GM12865 (cell line): ENCODE measurements around the gene PPP2R5B.

Experiments
- DNase-seq: peaks from one replicate; pipeline ENCODE4 v3.0.0; 2010; ENCODE audit warnings: low read depth
- H3K4me3 ChIP-seq: 2 replicates; pipeline ENCODE4 v1.5.1; 2011; ENCODE audit warnings: mild to moderate bottlenecking, low read depth, low read length, control low read depth
- CTCF ChIP-seq: IDR thresholded peaks from 2 replicates; pipeline ENCODE4 v1.5.1; 2011; ENCODE audit warnings: low read length, control low read depth, low read depth, inconsistent platforms; ENCODE audit not compliant: insufficient read depth; ENCODE audit errors: missing control alignments

The PPP2R5B gene

GRCh38 chr11:64926689-64927088 lies 2.2 kb downstream of the PPP2R5B start:
- no peak for DNase-seq
- no peak for TF ChIP-seq CTCF
- H3K4me3 ChIP-seq = no peak overlapping the region

GRCh38 chr11:64928957-64929356 lies 4.5 kb downstream of the PPP2R5B start:
- no peak for DNase-seq
- TF ChIP-seq CTCF = no peak
- no peak overlapping the region for H3K4me3 ChIP-seq

- no peak for TF ChIP-seq CTCF
- no peak overlapping the region for H3K4me3 ChIP-seq
- no peak for DNase-seq
These were observed 5.1 kb downstream of the PPP2R5B start for GRCh38 chr11:64929625-64930024.

- no peak overlapping the region for H3K4me3 ChIP-seq
- no peak for DNase-seq
- no peak for TF ChIP-seq CTCF
These were observed 5.9 kb downstream of the PPP2R5B start for GRCh38 chr11:64930340-64930739.

- DNase-seq = no peak
- TF ChIP-seq CTCF = no peak
- no peak overlapping the region for H3K4me3 ChIP-seq
These were observed 6.8 kb downstream of the PPP2R5B start for GRCh38 chr11:64931290-64931689.

- DNase-seq = no peak
- no peak for TF ChIP-seq CTCF
- no peak overlapping the region for H3K4me3 ChIP-seq
These were observed 7.8 kb downstream of the PPP2R5B start for GRCh38 chr11:64932324-64932723.

- no peak overlapping the region for H3K4me3 ChIP-seq
- no peak for TF ChIP-seq CTCF
- DNase-seq = no peak
These were observed 8.9 kb downstream of the PPP2R5B start for GRCh38 chr11:64933213-64933934.
